SKM-1 treated with dmso at 0.1 percent for 144 hours (cell line): Measurements from ENCODE around the gene EMC9.
"Not testable (repeated sequence)": the region's sequence is repeated elsewhere in the genome, so short reads cannot be mapped to it uniquely, and the experiment has no call there.

Source experiments
- DNase-seq: peaks from one replicate; lab custom pipeline; 2025; ENCODE audit not compliant: unreplicated experiment; lab: John Stamatoyannopoulos, UW

Gene EMC9

GRCh38 chr14:24110523-24110922, 30.9 kb downstream of the EMC9 start:
- DNase-seq = no peak

- no peak for DNase-seq
These were observed 31.3 kb downstream of the EMC9 start for GRCh38 chr14:24110060-24110459.

GRCh38 chr14:24108336-24108874, 33.0 kb downstream of the EMC9 start:
- no peak for DNase-seq

DNA sequence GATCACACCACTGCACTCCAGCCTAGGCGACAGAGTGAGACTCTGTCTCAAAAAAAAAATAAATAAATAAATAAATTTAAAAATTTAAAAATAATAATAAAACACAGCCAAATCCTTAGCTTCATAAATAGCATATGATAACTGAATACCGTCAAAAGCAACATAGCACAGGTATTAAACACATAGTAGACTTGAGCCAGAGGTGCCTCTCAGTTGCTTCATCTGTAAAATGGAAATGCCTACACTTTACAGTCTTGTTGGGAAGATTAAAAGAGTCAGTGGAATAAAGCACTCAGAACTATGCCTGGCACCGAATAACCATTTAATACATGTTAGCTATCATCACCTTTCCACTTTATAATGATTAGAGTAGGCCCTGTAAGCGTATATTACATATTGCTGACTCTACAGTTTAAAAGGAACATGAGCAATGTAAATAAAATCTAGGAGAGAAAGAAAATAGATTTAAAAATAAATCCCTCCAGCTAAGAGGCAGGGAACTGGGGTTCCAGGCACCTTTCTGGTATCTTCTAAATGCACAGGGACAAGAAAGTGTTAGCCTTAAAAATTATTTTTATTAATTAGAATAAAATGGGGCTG, 34.6 kb downstream of the EMC9 start:
- DNase-seq = no peak

DNA sequence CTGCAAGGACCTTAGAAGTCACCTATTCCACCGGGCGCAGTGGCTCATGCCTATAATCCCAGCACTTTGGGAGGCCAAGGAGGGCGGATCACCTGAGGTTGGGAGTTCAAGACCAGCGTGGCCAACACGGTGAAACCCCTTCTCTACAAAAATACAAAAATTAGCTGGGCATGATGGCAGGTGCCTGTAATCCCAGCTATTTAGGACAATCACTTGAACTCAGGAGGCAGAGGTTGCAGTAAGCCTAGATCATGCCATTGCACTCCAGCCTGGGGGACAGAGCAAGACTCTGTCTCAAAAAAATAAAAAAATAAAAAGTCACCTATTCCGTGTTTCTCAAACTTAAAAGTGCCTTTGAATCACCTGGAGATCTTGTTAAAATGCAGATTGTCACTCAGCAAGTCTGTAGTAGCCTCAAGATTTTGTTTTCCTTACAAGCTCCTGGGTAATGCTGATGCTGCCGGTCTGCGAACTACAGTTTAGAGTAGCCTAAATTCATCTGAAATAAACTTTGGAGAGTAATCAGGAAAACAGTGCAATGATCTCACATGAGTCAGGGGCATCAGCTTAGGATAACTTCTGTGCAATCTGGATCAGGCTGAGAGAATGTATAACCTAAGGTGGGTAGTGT, 35.7 kb downstream of the EMC9 start:
- not testable (repeated sequence) for DNase-seq

DNA sequence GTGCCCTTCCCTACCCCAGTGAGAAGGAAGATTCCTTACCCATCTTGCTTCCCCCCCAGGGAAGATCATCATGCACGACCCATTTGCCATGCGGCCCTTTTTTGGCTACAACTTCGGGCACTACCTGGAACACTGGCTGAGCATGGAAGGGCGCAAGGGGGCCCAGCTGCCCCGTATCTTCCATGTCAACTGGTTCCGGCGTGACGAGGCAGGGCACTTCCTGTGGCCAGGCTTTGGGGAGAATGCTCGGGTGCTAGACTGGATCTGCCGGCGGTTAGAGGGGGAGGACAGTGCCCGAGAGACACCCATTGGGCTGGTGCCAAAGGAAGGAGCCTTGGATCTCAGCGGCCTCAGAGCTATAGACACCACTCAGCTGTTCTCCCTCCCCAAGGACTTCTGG, 37.9 kb downstream of the EMC9 start:
- DNase-seq = no peak

- DNase-seq = no peak
These were observed 38.9 kb downstream of the EMC9 start for GRCh38 chr14:24102357-24103048.

- DNase-seq = no peak
These were observed 40.4 kb downstream of the EMC9 start for GRCh38 chr14:24100982-24101494.

DNA sequence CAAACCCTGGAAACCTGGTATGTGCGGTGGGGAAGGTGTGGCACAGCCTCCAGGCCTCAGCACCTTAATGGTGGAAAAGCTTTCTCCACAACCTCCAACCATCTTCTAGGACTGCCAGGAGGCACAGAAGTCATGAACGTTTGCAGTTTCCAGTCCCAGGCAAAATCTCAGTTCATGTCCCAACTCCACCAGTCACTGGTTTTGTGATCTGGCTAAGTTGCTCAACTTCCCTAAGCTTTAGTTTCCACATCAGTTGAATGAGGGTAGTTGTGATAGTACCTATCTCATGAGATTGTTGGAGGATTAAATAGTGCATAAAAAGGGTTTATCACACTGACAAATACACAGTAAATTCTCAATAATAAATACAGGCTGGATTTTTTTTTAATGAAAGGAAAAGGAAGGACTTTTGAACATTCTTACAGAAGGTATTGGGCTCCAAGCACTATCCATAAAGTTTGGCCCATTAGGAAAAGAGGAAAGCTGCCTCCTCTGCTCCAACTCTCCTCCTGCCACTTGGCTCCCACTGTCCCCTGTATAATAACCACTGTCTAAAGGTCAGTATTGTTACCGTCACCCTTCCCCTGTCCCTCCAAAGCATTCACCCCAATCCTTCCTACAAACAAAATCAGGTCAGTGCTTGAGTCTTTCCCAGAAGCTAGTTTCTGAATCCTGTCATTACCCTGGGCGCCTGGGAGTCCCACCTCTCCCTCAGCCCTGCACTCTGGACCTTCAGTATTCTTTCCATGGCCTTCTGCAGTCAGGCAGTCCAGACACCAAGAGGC, 41.0 kb downstream of the EMC9 start:
- DNase-seq = no peak

- no peak for DNase-seq
These were observed 42.2 kb downstream of the EMC9 start for GRCh38 chr14:24098927-24099813.

GRCh38 chr14:24098229-24098926, 43.0 kb downstream of the EMC9 start:
- DNase-seq = no peak

- no peak for DNase-seq
These were observed 44.7 kb downstream of the EMC9 start for GRCh38 chr14:24096545-24097181.

GRCh38 chr14:24095271-24096068, 45.9 kb downstream of the EMC9 start:
- peak; percentile 36 for DNase-seq

GRCh38 chr14:24094841-24095270, 46.5 kb downstream of the EMC9 start:
- no peak for DNase-seq

GRCh38 chr14:24093901-24094840, 47.2 kb downstream of the EMC9 start, which contains the start of gene PCK2:
Gene PCK2 (plus strand): TSS chr14:24094311. CDS start chr14:24094406, 95 bp downstream.
- peak; percentile 69 for DNase-seq

DNA sequence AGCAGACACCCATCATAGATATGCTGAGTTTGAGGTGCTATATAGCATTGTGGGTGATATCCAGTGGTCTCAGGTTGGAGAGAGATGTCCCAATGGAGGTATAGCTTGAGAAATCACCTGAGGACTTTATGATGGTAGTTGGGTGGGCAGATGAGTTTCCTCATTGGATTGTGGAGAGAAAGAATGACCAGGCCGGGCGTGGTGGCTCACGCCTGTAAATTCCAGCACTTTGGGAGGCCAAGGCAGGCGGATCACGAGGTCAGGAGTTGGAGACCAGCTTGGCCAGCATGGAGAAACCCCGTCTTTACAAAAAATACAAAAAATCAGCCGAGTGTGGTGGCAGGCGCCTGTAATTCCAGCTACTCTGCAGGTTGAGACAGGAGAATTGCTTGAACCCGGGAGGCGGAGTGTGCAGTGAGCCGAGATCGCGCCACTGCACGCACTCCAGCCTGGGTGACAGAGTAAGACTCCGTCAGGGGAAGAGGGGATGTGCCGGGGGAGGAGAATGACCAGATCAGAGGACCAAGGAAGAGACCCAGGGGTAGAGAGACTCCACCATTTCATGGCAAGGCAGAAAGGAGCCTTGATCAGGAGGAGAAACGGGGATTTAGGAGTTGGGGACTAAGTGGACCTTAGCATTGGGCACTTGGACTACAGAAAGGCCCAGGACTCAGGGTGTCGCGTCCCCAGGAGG, 48.0 kb downstream of the EMC9 start:
- no peak for DNase-seq
